Gastrocnemius medialis (tissue), 4 donors: ENCODE data around the gene NEDD4L.

ENCODE experiments used
- POLR2A ChIP-seq, 2 donors: fragments of 450-650 bp; IDR thresholded peaks; one replicate each; pipeline ENCODE4 v1.6.1; 2017; ENCODE audit warnings: antibody characterized with exemption in 2 of 2, mild to moderate bottlenecking in 2 of 2, moderate library complexity in 2 of 2
- TF ChIP-seq, protein P1 (sequence below), 5 experiments: fragments of 450-650 bp in 3 of 5; fragments of 200-600 bp in 2 of 5; sonication (generic) in 2 of 5; IDR thresholded peaks in 4 of 5; conservative IDR thresholded peaks in 1 of 5; 1 replicate in 4 of 5; 2 replicates in 1 of 5; pipeline ENCODE4 v1.5.1; 2016 to 2019; ENCODE audit warnings: antibody characterized with exemption in 5 of 5, mild to moderate bottlenecking in 3 of 5, moderate library complexity in 3 of 5

DNA sequence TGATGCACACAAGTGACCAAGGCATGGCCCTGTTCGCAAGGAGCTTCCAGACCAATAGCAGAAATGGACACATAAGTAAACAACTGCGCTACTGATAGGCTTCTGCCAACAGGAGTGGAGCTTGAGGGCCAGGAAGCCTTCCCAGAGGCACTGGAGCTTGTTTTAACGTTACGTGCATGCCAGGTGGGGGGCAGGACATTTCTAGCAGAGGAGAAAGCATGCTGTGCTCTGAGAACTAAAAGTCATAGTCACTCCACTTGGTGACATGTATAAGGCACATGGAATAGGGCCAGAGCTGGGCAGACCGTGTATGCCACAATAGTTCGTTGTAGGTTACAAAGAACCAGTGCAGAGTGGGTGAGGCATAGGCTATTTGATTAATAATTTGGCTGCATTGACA, 184.2 kb downstream of the NEDD4L start:
- TF ChIP-seq, protein P1, sequence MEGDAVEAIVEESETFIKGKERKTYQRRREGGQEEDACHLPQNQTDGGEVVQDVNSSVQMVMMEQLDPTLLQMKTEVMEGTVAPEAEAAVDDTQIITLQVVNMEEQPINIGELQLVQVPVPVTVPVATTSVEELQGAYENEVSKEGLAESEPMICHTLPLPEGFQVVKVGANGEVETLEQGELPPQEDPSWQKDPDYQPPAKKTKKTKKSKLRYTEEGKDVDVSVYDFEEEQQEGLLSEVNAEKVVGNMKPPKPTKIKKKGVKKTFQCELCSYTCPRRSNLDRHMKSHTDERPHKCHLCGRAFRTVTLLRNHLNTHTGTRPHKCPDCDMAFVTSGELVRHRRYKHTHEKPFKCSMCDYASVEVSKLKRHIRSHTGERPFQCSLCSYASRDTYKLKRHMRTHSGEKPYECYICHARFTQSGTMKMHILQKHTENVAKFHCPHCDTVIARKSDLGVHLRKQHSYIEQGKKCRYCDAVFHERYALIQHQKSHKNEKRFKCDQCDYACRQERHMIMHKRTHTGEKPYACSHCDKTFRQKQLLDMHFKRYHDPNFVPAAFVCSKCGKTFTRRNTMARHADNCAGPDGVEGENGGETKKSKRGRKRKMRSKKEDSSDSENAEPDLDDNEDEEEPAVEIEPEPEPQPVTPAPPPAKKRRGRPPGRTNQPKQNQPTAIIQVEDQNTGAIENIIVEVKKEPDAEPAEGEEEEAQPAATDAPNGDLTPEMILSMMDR (IDR thresholded peaks at IDR 0.05 in 4 of 5, conservative IDR thresholded peaks at IDR 0.05 in 1 of 5) = no peak
- no peak for TF ChIP-seq POLR2A (IDR thresholded peaks at IDR 0.05)
